Breast epithelium (tissue), 4 donors: ENCODE measurements around the gene ATG16L1. TPM values are rescaled to one million over a fixed set of nuclear protein-coding genes. Genes with fewer than 3 reads are reported as not detected.

Experiments
- DNase-seq, 2 donors: peaks; one replicate each; pipeline ENCODE4 v3.0.0-alpha.2; 2019; ENCODE audit warnings: low spot score in 2 of 2
- H3K27ac ChIP-seq, 2 donors: fragments of 200-600 bp; sonication (generic) in 1 of 2; one replicate each; pipeline ENCODE4 v1.5.1; 2016 to 2019; ENCODE audit warnings: mild to moderate bottlenecking in 1 of 2
- H3K27me3 ChIP-seq, 2 donors: fragments of 200-600 bp; sonication (generic) in 1 of 2; one replicate each; pipeline versions ENCODE4 v1.5.1 to v1.6.0; 2017 to 2019; ENCODE audit warnings: control low read depth in 1 of 2, mild to moderate bottlenecking in 1 of 2
- H3K36me3 ChIP-seq: fragments of 200-600 bp; one replicate; pipeline ENCODE4 v1.5.1; 2019
- H3K4me1 ChIP-seq, 2 donors: fragments of 200-600 bp; sonication (generic); one replicate each; pipeline ENCODE4 v1.5.1; 2016 to 2019; ENCODE audit warnings: control low read depth in 1 of 2
- H3K4me3 ChIP-seq, 3 donors: fragments of 200-600 bp; sonication (generic); 1 replicate in 2 of 3; 2 replicates in 1 of 3; pipeline ENCODE4 v1.5.1; 2016 to 2019; ENCODE audit warnings: mild to moderate bottlenecking in 3 of 3, moderate library complexity in 2 of 3
- H3K9me3 ChIP-seq, 2 donors: fragments of 200-600 bp; sonication (generic) in 1 of 2; one replicate each; pipeline ENCODE4 v1.5.1; 2016 to 2019; ENCODE audit warnings: control low read depth in 1 of 2
- POLR2A ChIP-seq: fragments of 450-650 bp; IDR thresholded peaks from one replicate; pipeline ENCODE4 v1.6.1; 2016; ENCODE audit warnings: antibody characterized with exemption, mild to moderate bottlenecking, moderate library complexity
- POLR2AphosphoS5 ChIP-seq, 3 donors: sonication (generic); formaldehyde crosslinking; IDR thresholded peaks; one replicate each; pipeline ENCODE4 v1.6.1; 2017; ENCODE audit warnings: antibody characterized with exemption in 3 of 3
- intact Hi-C: fragments of 100-400 bp; cut with DNase I; formaldehyde crosslinking; loops from one replicate; pipeline ENCODE4 v1.15.1; 2023; ENCODE audit warnings: low total_unique reads
- total RNA-seq, 3 donors: library from RNA; depleted of rRNA; stranded (reverse); fragments of >200 nt; gene quantifications; one replicate each; pipeline ENCODE4 v1.1.0, GENCODE V29; 2016
- TF ChIP-seq, protein P1 (sequence below), 3 donors: fragments of 450-650 bp; IDR thresholded peaks; one replicate each; pipeline ENCODE4 v1.5.1; 2016 to 2017; ENCODE audit warnings: antibody characterized with exemption in 3 of 3, mild to moderate bottlenecking in 3 of 3, moderate library complexity in 3 of 3

Gene ATG16L1
- 10 to 100 TPM; 19.5 to 61.9 (median 46.0) TPM for total RNA-seq

DNA sequence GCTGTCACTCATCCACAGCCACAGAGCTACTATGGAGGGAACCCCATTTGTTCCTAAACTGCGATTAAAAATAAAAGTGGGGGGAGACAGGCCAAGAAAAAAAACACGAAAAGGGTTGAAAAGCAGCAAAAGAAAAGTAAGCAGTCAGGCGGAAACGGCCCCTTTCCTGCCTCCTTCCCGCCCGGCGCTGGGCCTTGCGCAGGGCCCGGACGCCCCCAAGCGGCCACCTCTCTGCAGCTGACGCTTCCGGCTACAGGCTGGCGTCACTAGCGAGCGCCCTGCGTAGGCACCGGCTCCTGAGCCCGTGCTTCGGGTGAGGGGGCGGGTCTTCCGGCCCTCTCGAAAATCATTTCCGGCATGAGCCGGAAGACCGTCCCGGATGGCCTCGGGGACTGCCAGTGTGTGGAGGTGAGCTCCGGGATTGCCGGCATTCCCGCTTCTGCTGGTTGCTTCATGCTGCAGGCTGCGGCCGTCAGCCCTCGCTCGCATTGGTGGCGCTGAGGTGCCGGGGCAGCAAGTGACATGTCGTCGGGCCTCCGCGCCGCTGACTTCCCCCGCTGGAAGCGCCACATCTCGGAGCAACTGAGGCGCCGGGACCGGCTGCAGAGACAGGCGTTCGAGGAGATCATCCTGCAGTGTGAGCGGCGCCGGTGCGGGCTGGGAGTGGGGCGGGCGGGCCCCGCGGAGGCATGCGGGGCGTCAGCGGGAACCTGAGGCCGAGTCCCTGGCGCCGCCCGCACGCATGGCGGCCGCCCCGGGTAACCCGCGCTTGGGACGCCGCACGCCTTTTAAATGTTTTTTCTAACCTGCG is at the start of gene ATG16L1:
Gene ATG16L1 (plus strand): TSS at position 368 of the 811 bp plus-strand sequence. CDS start 155 bp downstream, at position 523.
- H3K27ac ChIP-seq: peak within 1 kb of the TSS; percentile 84 to 91
- H3K9me3 ChIP-seq: no peaks in the 10 kb centered on the region
- TF ChIP-seq POLR2A (peak; percentile 71), POLR2AphosphoS5 (IDR thresholded peaks at IDR 0.05) (peak; percentile 69 to 86 (median 84))
- TF ChIP-seq, protein P1, sequence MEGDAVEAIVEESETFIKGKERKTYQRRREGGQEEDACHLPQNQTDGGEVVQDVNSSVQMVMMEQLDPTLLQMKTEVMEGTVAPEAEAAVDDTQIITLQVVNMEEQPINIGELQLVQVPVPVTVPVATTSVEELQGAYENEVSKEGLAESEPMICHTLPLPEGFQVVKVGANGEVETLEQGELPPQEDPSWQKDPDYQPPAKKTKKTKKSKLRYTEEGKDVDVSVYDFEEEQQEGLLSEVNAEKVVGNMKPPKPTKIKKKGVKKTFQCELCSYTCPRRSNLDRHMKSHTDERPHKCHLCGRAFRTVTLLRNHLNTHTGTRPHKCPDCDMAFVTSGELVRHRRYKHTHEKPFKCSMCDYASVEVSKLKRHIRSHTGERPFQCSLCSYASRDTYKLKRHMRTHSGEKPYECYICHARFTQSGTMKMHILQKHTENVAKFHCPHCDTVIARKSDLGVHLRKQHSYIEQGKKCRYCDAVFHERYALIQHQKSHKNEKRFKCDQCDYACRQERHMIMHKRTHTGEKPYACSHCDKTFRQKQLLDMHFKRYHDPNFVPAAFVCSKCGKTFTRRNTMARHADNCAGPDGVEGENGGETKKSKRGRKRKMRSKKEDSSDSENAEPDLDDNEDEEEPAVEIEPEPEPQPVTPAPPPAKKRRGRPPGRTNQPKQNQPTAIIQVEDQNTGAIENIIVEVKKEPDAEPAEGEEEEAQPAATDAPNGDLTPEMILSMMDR (IDR thresholded peaks at IDR 0.05): peak; percentile 57 to 97 (median 84)
- H3K36me3 ChIP-seq: no peaks in the 10 kb centered on the region
- intact Hi-C loops: no loop called here
- peak within 1 kb of the TSS; percentile 98 to 99 (median 99) for H3K4me3 ChIP-seq
- peak; percentile 93 to 95 for DNase-seq
- peaks cover 0 to 8% of the 10 kb centered on the region in 2 donors for H3K4me1 ChIP-seq
- H3K27me3 ChIP-seq: no peaks in the 10 kb centered on the region

GRCh38 chr2:233202531-233202944 is 48.9 kb upstream of the ATG16L1 start:
- Histone ChIP-seq H3K4me3 (no peak overlapping the region), H3K27ac (no peak overlapping the region), H3K36me3 (no peaks in the 10 kb centered on the region), H3K4me1 (no peaks in the 10 kb centered on the region), H3K27me3 (no peaks in the 10 kb centered on the region), H3K9me3 (peaks cover 8 to 10% of the 10 kb centered on the region in 2 donors)
- intact Hi-C loops: no loop called here
- no peak for DNase-seq
- TF ChIP-seq, protein P1 (IDR thresholded peaks at IDR 0.05): no peak
- TF ChIP-seq POLR2AphosphoS5 (IDR thresholded peaks at IDR 0.05): no peak
- TF ChIP-seq POLR2A: no peak

- H3K4me1 ChIP-seq: no peaks in the 10 kb centered on the region
- H3K27ac ChIP-seq: no peak overlapping the region
- H3K9me3 ChIP-seq: peaks cover 8 to 10% of the 10 kb centered on the region in 2 donors
- no peak for DNase-seq
- no peak for TF ChIP-seq POLR2AphosphoS5 (IDR thresholded peaks at IDR 0.05)
- TF ChIP-seq, protein P1 (IDR thresholded peaks at IDR 0.05): no peak
- TF ChIP-seq POLR2A: no peak
- no peaks in the 10 kb centered on the region for H3K27me3 ChIP-seq
- no peaks in the 10 kb centered on the region for H3K36me3 ChIP-seq
- H3K4me3 ChIP-seq: no peak overlapping the region
- intact Hi-C loops: no loop called here
Observed at GRCh38 chr2:233203060-233203459, 48.4 kb upstream of the ATG16L1 start.

DNA sequence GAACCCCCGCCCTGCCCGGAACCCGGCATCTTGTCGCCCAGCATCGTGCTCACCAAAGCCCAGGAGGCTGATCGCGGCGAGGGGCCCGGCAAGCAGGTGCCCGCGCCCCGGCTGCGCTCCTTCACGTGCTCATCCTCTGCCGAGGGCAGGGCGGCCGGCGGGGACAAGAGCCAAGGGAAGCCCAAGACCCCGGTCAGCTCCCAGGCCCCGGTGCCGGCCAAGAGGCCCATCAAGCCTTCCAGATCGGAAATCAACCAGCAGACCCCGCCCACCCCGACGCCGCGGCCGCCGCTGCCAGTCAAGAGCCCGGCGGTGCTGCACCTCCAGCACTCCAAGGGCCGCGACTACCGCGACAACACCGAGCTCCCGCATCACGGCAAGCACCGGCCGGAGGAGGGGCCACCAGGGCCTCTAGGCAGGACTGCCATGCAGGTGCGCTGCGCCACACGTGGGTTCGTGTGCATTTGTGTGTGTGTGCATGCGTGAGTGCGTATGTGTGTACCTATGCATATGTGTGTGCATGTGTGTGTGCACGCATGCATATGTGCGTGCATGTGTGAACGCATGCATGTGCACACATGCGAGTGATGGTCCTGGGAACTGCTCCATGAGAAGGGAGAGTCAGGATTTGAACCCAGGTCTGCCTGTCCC is 47.1 kb upstream of the ATG16L1 start:
- Histone ChIP-seq H3K9me3 (peaks cover 8 to 10% of the 10 kb centered on the region in 2 donors), H3K27ac (no peak overlapping the region), H3K4me1 (no peaks in the 10 kb centered on the region), H3K27me3 (no peaks in the 10 kb centered on the region), H3K4me3 (no peak overlapping the region), H3K36me3 (no peaks in the 10 kb centered on the region)
- intact Hi-C loops: no loop called here
- TF ChIP-seq, protein P1 (IDR thresholded peaks at IDR 0.05): no peak
- TF ChIP-seq POLR2A: no peak
- no peak for TF ChIP-seq POLR2AphosphoS5 (IDR thresholded peaks at IDR 0.05)
- no peak for DNase-seq
